RWPE1 (cell line): ENCODE measurements around the gene ETFRF1.

Source experiments
- CTCF ChIA-PET: fragments of 350-600 bp; sonication (Branson Sonifier 250); formaldehyde crosslinking; extraction: SDS; loops from one replicate; lab custom pipeline; 2021; lab: Yijun Ruan, JAX
- POLR2A ChIA-PET: fragments of 400-600 bp; formaldehyde crosslinking; extraction: SDS; loops from one replicate; lab custom pipeline; 2020; ENCODE audit warnings: antibody characterized with exemption; ENCODE audit not compliant: low non-redundant PET; lab: Yijun Ruan, JAX
- DNase-seq: peaks from one replicate; pipeline ENCODE4 v3.0.0; 2012; ENCODE audit warnings: low spot score
- H3K27ac ChIP-seq: fragments of 450-650 bp; 2 replicates; pipeline ENCODE4 v1.5.1; 2017
- TF ChIP-seq, protein P1 (sequence below): fragments of 450-650 bp; conservative IDR thresholded peaks from 2 replicates; pipeline ENCODE4 v1.5.1; 2017; ENCODE audit warnings: low read depth, mild to moderate bottlenecking

Gene ETFRF1

GRCh38 chr12:25202137-25202536, 7.1 kb downstream of the ETFRF1 start:
- POLR2A ChIA-PET, result no interaction called here

GRCh38 chr12:25207411-25207810, 12.4 kb downstream of the ETFRF1 start:
- TF ChIP-seq, protein P1, sequence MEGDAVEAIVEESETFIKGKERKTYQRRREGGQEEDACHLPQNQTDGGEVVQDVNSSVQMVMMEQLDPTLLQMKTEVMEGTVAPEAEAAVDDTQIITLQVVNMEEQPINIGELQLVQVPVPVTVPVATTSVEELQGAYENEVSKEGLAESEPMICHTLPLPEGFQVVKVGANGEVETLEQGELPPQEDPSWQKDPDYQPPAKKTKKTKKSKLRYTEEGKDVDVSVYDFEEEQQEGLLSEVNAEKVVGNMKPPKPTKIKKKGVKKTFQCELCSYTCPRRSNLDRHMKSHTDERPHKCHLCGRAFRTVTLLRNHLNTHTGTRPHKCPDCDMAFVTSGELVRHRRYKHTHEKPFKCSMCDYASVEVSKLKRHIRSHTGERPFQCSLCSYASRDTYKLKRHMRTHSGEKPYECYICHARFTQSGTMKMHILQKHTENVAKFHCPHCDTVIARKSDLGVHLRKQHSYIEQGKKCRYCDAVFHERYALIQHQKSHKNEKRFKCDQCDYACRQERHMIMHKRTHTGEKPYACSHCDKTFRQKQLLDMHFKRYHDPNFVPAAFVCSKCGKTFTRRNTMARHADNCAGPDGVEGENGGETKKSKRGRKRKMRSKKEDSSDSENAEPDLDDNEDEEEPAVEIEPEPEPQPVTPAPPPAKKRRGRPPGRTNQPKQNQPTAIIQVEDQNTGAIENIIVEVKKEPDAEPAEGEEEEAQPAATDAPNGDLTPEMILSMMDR, result no peak
- POLR2A ChIA-PET, result no interaction called here
- CTCF ChIA-PET, result interaction anchor here (0.6 kb wide), 1 partner anchor 48 kb away, joined by 6 read pairs; no protein-coding TSS in a partner anchor
- H3K27ac ChIP-seq, result no peak overlapping the region
- DNase-seq, result no peak

More at GRCh38 chr12:25202137-25202536, 7.1 kb downstream of the ETFRF1 start:
- no peak for DNase-seq
- CTCF ChIA-PET, result no interaction called here
- TF ChIP-seq, protein P1, result no peak
- no peak overlapping the region for H3K27ac ChIP-seq

- H3K27ac ChIP-seq, result no peak overlapping the region
- POLR2A ChIA-PET, result no interaction called here
- CTCF ChIA-PET, result interaction anchor here (0.6 kb wide), 2 partner anchors 47 to 236 kb away, joined by 5 to 6 read pairs; no protein-coding TSS in a partner anchor
- TF ChIP-seq, protein P1, result no peak
- no peak for DNase-seq
Observed at GRCh38 chr12:25207846-25208245, 12.8 kb downstream of the ETFRF1 start.

GRCh38 chr12:25208554-25208953, 13.5 kb downstream of the ETFRF1 start:
- DNase-seq, result no peak
- no peak overlapping the region for H3K27ac ChIP-seq
- CTCF ChIA-PET, result interaction anchor here (0.6 kb wide), 1 partner anchor 235 kb away, joined by 5 read pairs; no protein-coding TSS in a partner anchor
- TF ChIP-seq, protein P1, result no peak
- POLR2A ChIA-PET, result no interaction called here

DNA sequence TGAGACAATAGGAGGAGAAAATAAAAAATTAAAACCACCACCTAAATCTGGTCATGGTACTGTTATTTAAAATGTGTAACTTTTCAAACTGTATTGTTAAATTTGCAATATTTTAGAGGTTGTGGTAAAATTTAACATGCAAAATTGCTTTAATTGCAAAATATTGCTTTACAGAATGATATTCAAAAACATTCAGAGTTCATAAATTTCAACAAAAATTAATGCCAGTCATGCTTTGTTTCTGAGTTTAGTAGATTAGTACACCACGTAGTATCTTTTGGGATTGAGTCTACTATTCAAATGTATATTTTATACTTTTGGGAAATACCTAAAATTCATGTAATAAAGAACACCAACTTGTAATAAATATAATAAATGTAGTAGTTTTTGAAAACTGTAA, 18.3 kb downstream of the ETFRF1 start:
- TF ChIP-seq, protein P1, result no peak
- ChIA-PET CTCF (interaction anchor here (1.0 to 4.1 kb wide), 2 partner anchors 18 to 174 kb away, joined by 3 to 15 read pairs; partner anchors contain the start of genes DNAI7 and ETFRF1), POLR2A (no interaction called here)
- H3K27ac ChIP-seq, result no peak overlapping the region
- DNase-seq, result no peak

DNA sequence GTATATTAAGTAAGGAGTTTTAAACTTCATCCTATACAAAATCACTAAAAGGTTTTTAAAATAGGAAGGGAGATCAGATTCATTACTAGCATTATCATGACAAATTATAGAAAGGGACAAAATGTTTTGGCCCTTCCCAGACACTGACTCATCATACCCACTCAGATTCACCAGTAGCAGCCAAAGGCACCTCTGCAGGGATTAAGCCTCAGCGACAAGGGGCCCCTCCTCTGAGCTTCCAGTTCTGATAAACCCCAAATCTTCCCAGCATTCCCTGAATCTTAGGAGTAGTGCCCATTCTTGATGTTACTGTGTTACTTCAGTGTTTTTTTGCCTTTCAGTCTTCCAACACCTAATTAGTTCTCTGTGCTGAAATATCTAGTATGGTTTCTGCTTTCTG, 41.2 kb downstream of the ETFRF1 start:
- POLR2A ChIA-PET, result no interaction called here
- CTCF ChIA-PET, result no interaction called here
- H3K27ac ChIP-seq, result no peak overlapping the region
- DNase-seq, result no peak
- TF ChIP-seq, protein P1, result no peak
